GM12891 (cell line): ENCODE data around the gene PLCG2.

Experiments used
- PAX5 ChIP-seq: IDR thresholded peaks from 2 replicates; pipeline ENCODE4 v1.6.1; 2011; ENCODE audit warnings: low read length, moderate library complexity, mild to moderate bottlenecking; ENCODE audit not compliant: insufficient read depth, severe bottlenecking
- POLR2A ChIP-seq: IDR thresholded peaks from 2 replicates; pipeline ENCODE4 v1.6.1; 2011; ENCODE audit warnings: low read depth, low read length, control low read depth
- POLR2AphosphoS5 ChIP-seq: IDR thresholded peaks from 2 replicates; pipeline ENCODE4 v1.6.1; 2011; ENCODE audit warnings: low read depth, low read length, control low read depth
- POU2F2 ChIP-seq: IDR thresholded peaks from 2 replicates; pipeline ENCODE4 v1.6.1; 2011; ENCODE audit warnings: low read depth, mild to moderate bottlenecking, control low read depth, low read length, moderate library complexity
- SPI1 ChIP-seq: IDR thresholded peaks from 2 replicates; pipeline ENCODE4 v1.6.1; 2011; ENCODE audit warnings: low read depth, low read length, control low read depth
- TAF1 ChIP-seq: IDR thresholded peaks from 2 replicates; pipeline ENCODE4 v1.6.1; 2011; ENCODE audit warnings: low read depth, low read length, control low read depth

DNA sequence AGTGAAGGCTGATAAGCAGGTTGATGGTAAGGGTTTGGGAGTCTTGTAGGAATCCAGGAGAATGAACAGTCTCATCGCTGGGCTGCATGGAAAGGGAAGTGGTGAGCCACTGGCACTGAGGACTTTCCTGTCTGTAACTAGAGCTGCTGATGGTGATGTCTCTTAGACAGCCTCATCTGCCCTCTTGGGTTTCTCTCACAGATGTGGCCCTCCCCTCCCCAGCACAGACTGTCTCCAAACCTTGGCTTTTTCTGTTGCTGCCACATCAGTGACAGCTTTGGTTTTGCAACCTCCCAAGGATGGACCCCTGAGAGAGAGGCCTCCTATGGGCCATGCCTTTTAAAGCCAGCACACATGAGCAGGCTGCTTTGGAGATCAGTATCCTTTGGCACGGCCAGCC lies 16.9 kb downstream of the PLCG2 start:
- no peak for TF ChIP-seq POLR2A
- TF ChIP-seq TAF1, result no peak
- TF ChIP-seq POU2F2, result no peak
- peak; percentile 60 for TF ChIP-seq SPI1
- no peak for TF ChIP-seq PAX5
- no peak for TF ChIP-seq POLR2AphosphoS5
